VCaP (cell line): ENCODE data around the gene MAGI1.

Source experiments
- H3K27ac ChIP-seq: fragments of 450-650 bp; 2 replicates; pipeline ENCODE4 v1.5.1; 2017
- CTCF ChIP-seq: fragments of 450-650 bp; conservative IDR thresholded peaks from 2 replicates; pipeline ENCODE4 v1.5.1; 2017; ENCODE audit warnings: mild to moderate bottlenecking, moderate library complexity

Gene MAGI1

GRCh38 chr3:65538101-65538500, 500.6 kb downstream of the MAGI1 start:
- no peak overlapping the region for H3K27ac ChIP-seq

GRCh38 chr3:65537109-65537508, 501.6 kb downstream of the MAGI1 start:
- TF ChIP-seq CTCF, result no peak
- no peak overlapping the region for H3K27ac ChIP-seq

More at GRCh38 chr3:65538101-65538500, 500.6 kb downstream of the MAGI1 start:
- no peak for TF ChIP-seq CTCF

GRCh38 chr3:65535260-65535659, 503.5 kb downstream of the MAGI1 start:
- no peak for TF ChIP-seq CTCF
- no peak overlapping the region for H3K27ac ChIP-seq

DNA sequence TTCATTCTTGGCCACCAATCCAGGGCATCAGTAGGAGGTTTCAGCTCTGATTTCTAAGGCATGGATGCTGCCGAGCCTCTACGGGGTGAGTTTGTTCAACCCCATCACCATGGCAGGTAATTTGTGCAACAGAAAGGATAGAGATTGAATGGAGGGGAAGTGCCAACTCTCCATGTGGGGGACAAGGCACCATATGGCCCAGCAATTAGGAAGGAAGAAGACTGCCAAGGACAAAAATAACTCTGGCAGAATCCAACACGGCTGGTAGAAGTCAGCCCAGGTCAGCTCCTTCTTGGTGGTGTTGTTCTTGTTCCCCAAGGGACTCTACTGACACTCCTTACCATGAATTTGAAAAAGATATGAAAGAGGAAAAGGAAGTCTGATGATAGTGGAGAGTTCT, 503.9 kb downstream of the MAGI1 start:
- TF ChIP-seq CTCF, result no peak
- H3K27ac ChIP-seq, result no peak overlapping the region

- H3K27ac ChIP-seq, result no peak overlapping the region
- TF ChIP-seq CTCF, result no peak
Observed at GRCh38 chr3:65532749-65533148, 506.0 kb downstream of the MAGI1 start.

DNA sequence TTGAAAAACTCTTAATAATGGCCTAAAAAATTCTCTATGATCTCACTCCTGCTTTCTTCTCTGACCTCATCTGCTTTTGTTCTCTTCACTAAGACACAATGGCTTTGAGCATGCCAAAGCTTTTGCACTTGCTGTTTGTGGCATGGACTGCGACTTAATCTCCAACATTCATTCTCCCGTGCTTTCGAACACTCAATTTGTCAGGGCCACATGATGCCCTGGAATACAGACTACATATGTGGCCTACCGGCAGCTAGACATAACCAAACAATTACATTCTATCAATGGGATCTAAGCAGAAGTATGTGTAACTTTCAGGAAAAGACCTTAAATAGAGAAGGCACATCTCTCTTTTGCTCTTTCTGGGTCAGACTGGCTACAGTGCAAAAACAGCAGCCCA, 506.5 kb downstream of the MAGI1 start:
- H3K27ac ChIP-seq, result no peak overlapping the region
- no peak for TF ChIP-seq CTCF

GRCh38 chr3:65531499-65531898, 507.2 kb downstream of the MAGI1 start:
- H3K27ac ChIP-seq, result no peak overlapping the region
- TF ChIP-seq CTCF, result no peak

- TF ChIP-seq CTCF, result no peak
Observed at GRCh38 chr3:65526656-65527055, 512.1 kb downstream of the MAGI1 start.

More at GRCh38 chr3:65526656-65527055, 512.1 kb downstream of the MAGI1 start:
- H3K27ac ChIP-seq, result no peak overlapping the region
